Hepatocyte (in vitro differentiated cells): ENCODE data around the gene ANO6. TPM values are rescaled to one million over a fixed set of nuclear protein-coding genes. Genes with fewer than 3 reads are reported as not detected.

Experiments
- DNase-seq: peaks from one replicate; pipeline ENCODE4 v3.0.0-alpha.2; 2016; ENCODE audit warnings: low spot score
- H2AFZ ChIP-seq: fragments of 200-600 bp; sonication (generic); 2 replicates; pipeline ENCODE4 v1.6.0; 2016; ENCODE audit warnings: antibody characterized with exemption, mild to moderate bottlenecking
- H3K27ac ChIP-seq: fragments of 200-600 bp; sonication (generic); 2 replicates; pipeline ENCODE4 v1.5.1; 2016; ENCODE audit warnings: mild to moderate bottlenecking
- H3K27me3 ChIP-seq: fragments of 200-600 bp; sonication (generic); 2 replicates; pipeline ENCODE4 v1.6.1; 2016
- H3K36me3 ChIP-seq: fragments of 200-600 bp; sonication (generic); replicated peaks from 2 replicates; pipeline ENCODE4 v1.5.1; 2016; ENCODE audit warnings: low read depth; ENCODE audit not compliant: insufficient read depth
- H3K4me1 ChIP-seq: fragments of 200-600 bp; sonication (generic); 2 replicates; pipeline ENCODE4 v1.5.1; 2016; ENCODE audit warnings: mild to moderate bottlenecking, moderate library complexity; ENCODE audit not compliant: insufficient read depth
- H3K4me2 ChIP-seq: fragments of 200-600 bp; sonication (generic); 2 replicates; pipeline ENCODE4 v1.6.0; 2016
- H3K4me3 ChIP-seq: fragments of 200-600 bp; sonication (generic); 2 replicates; pipeline ENCODE4 v1.5.1; 2016; ENCODE audit warnings: mild to moderate bottlenecking
- H3K79me2 ChIP-seq: fragments of 200-600 bp; sonication (generic); 2 replicates; pipeline ENCODE4 v1.6.0; 2017; ENCODE audit warnings: mild to moderate bottlenecking
- H3K9me2 ChIP-seq: fragments of 200-600 bp; sonication (generic); replicated peaks from 2 replicates; pipeline ENCODE4 v1.6.0; 2017; ENCODE audit warnings: mild to moderate bottlenecking; ENCODE audit not compliant: insufficient read depth
- H3K9me3 ChIP-seq: fragments of 200-600 bp; sonication (generic); 2 replicates; pipeline ENCODE4 v1.5.1; 2016; ENCODE audit warnings: low read depth, mild to moderate bottlenecking
- H4K20me1 ChIP-seq: fragments of 200-600 bp; sonication (generic); 2 replicates; pipeline ENCODE4 v1.6.0; 2016; ENCODE audit warnings: mild to moderate bottlenecking; ENCODE audit not compliant: insufficient read depth, poor library complexity, severe bottlenecking
- EZH2 ChIP-seq: fragments of 200-600 bp; sonication (generic); IDR thresholded peaks from 2 replicates; pipeline ENCODE4 v1.6.1; 2016; ENCODE audit warnings: antibody characterized with exemption, mild to moderate bottlenecking, borderline replicate concordance
- EZH2phosphoT487 ChIP-seq: fragments of 200-600 bp; sonication (generic); IDR thresholded peaks from one replicate; pipeline ENCODE4 v1.6.1; 2018; ENCODE audit warnings: antibody characterized with exemption, mild to moderate bottlenecking, low read depth, moderate library complexity; ENCODE audit not compliant: unreplicated experiment, severe bottlenecking
- WGBS: methylation state at CpG from one replicate; pipeline ENCODE4 v1.1.6; 2016; ENCODE audit warnings: low lambda C conversion rate; ENCODE audit errors: missing lambda C conversion rate; 5-methylcytosine and 5-hydroxymethylcytosine counted together
- polyA plus RNA-seq: library from polyadenylated mRNA; unstranded; fragments of >200 nt; fragmentation: Nextera tagmentation; extraction: Ambion mirVana; gene quantifications from 2 replicates; pipeline ENCODE4 v1.2.1, GENCODE V29; 2016
- total RNA-seq: library from RNA; depleted of rRNA; stranded (reverse); fragments of >200 nt; gene quantifications from 2 replicates; pipeline ENCODE4 v1.2.3, GENCODE V29; 2014
- TF ChIP-seq, protein P1 (sequence below): fragments of 200-600 bp; sonication (generic); IDR thresholded peaks from 2 replicates; pipeline ENCODE4 v1.5.1; 2016; ENCODE audit warnings: antibody characterized with exemption, mild to moderate bottlenecking; ENCODE audit not compliant: poor library complexity

Gene ANO6
- total and polyA plus RNA-seq, 2 experiments from 2014 or later, result 50.4 to 82.2 TPM

DNA sequence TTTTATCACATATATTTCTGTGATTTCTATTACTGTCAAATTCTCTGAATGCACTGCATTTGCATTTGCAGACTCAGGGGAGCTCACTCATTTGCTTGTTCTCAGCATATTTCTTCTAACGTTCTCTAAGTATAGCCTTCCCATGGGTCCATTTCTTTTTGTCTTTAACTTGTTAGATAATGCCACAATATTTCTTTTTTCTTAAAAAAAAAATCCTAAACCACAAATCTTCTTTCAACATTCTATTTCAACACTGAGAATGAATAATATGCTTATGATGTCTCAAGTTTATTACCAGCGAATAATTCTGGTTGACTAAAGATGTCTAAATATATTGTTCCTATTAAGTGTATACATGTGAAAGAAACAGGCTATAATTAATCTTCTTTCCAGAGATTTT, 200.2 kb downstream of the ANO6 start:
- H2AFZ ChIP-seq, result no peak overlapping the region
- DNase-seq, result no peak
- H3K79me2 ChIP-seq, result no peaks in the 10 kb centered on the region
- no peaks in the 10 kb centered on the region for H3K9me2 ChIP-seq
- no peaks in the 10 kb centered on the region for H4K20me1 ChIP-seq
- H3K36me3 ChIP-seq, result no peaks in the 10 kb centered on the region
- no peaks in the 10 kb centered on the region for H3K9me3 ChIP-seq
- no peaks in the 10 kb centered on the region for H3K4me1 ChIP-seq
- no peak overlapping the region for H3K4me3 ChIP-seq
- H3K27ac ChIP-seq, result no peak overlapping the region
- H3K27me3 ChIP-seq, result no peaks in the 10 kb centered on the region
- WGBS, result 98% methylated on average over 2 of the region's 2 CpGs
- TF ChIP-seq EZH2phosphoT487 (no peak), EZH2 (no peak)
- no peak overlapping the region for H3K4me2 ChIP-seq

DNA sequence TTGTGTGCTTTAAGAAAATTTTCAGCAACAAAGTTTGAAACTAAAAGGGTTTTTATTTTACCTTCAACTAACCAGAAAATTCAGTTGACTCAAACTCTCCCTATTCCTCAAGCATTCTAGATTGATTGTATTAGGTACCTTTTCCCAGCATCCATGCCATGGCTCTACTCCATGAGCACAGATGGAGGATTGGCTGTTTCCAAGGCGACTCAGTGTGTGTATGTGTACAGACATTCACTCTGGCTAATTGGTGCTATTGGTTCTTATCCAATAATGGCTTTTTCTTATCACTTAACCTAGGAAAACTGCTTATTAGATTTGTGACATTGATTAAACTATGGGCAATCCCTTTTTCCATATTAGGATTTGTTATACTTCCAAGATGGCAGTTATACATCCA, 202.6 kb downstream of the ANO6 start:
- H3K36me3 ChIP-seq, result no peaks in the 10 kb centered on the region
- H2AFZ ChIP-seq, result no peak overlapping the region
- 96% methylated on average over 1 of the region's 1 CpG for WGBS
- no peaks in the 10 kb centered on the region for H3K79me2 ChIP-seq
- no peaks in the 10 kb centered on the region for H4K20me1 ChIP-seq
- H3K9me2 ChIP-seq, result no peaks in the 10 kb centered on the region
- DNase-seq, result no peak
- no peak overlapping the region for H3K4me2 ChIP-seq
- H3K4me3 ChIP-seq, result no peak overlapping the region
- H3K27me3 ChIP-seq, result no peaks in the 10 kb centered on the region
- H3K9me3 ChIP-seq, result no peaks in the 10 kb centered on the region
- no peak overlapping the region for H3K27ac ChIP-seq
- TF ChIP-seq, protein P1, sequence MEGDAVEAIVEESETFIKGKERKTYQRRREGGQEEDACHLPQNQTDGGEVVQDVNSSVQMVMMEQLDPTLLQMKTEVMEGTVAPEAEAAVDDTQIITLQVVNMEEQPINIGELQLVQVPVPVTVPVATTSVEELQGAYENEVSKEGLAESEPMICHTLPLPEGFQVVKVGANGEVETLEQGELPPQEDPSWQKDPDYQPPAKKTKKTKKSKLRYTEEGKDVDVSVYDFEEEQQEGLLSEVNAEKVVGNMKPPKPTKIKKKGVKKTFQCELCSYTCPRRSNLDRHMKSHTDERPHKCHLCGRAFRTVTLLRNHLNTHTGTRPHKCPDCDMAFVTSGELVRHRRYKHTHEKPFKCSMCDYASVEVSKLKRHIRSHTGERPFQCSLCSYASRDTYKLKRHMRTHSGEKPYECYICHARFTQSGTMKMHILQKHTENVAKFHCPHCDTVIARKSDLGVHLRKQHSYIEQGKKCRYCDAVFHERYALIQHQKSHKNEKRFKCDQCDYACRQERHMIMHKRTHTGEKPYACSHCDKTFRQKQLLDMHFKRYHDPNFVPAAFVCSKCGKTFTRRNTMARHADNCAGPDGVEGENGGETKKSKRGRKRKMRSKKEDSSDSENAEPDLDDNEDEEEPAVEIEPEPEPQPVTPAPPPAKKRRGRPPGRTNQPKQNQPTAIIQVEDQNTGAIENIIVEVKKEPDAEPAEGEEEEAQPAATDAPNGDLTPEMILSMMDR, result no peak
- TF ChIP-seq EZH2 (no peak), EZH2phosphoT487 (no peak)
- no peaks in the 10 kb centered on the region for H3K4me1 ChIP-seq

GRCh38 chr12:45419317-45419814, 203.5 kb downstream of the ANO6 start:
- Histone ChIP-seq H3K27ac (no peak overlapping the region), H3K4me1 (no peaks in the 10 kb centered on the region), H3K79me2 (no peaks in the 10 kb centered on the region), H3K27me3 (no peaks in the 10 kb centered on the region), H2AFZ (no peak overlapping the region), H3K9me3 (no peaks in the 10 kb centered on the region), H3K9me2 (no peaks in the 10 kb centered on the region), H3K4me2 (no peak overlapping the region), H3K36me3 (no peaks in the 10 kb centered on the region), H4K20me1 (no peaks in the 10 kb centered on the region), H3K4me3 (no peak overlapping the region)
- WGBS, result 88% methylated on average over 1 of the region's 1 CpG
- no peak for DNase-seq
- TF ChIP-seq EZH2phosphoT487 (no peak), EZH2 (no peak)
- TF ChIP-seq, protein P1, result no peak

GRCh38 chr12:45421736-45422135, 205.8 kb downstream of the ANO6 start:
- H3K36me3 ChIP-seq, result no peaks in the 10 kb centered on the region
- no peaks in the 10 kb centered on the region for H3K4me1 ChIP-seq
- no peak overlapping the region for H3K27ac ChIP-seq
- H3K9me2 ChIP-seq, result no peaks in the 10 kb centered on the region
- no peak overlapping the region for H2AFZ ChIP-seq
- H3K9me3 ChIP-seq, result no peaks in the 10 kb centered on the region
- no peaks in the 10 kb centered on the region for H4K20me1 ChIP-seq
- no peak overlapping the region for H3K4me2 ChIP-seq
- TF ChIP-seq EZH2, result no peak
- TF ChIP-seq EZH2phosphoT487, result no peak
- TF ChIP-seq, protein P1, result no peak
- H3K4me3 ChIP-seq, result no peak overlapping the region
- no peaks in the 10 kb centered on the region for H3K27me3 ChIP-seq
- H3K79me2 ChIP-seq, result no peaks in the 10 kb centered on the region
- no peak for DNase-seq
- 97% methylated on average over 1 of the region's 1 CpG for WGBS
